ENCODE data around the gene CENPT. TPM values are rescaled to one million over a fixed set of nuclear protein-coding genes. Genes with fewer than 3 reads are reported as not detected.

Gene CENPT
- polyA plus RNA-seq, 2 of the 4 experiments (the other 2 are of a cell fraction), result 19.1 to 36.9 TPM

- peak; percentile 29; the same call in 1 of the 2 replicates for TF ChIP-seq GATA3 (IDR thresholded peaks at IDR 0.05; ENCODE audit: borderline replicate concordance)
- no peak for TF ChIP-seq KDM5A (IDR thresholded peaks at IDR 0.05)
These were observed 10.2 kb upstream of the CENPT start (continued) for GRCh38 chr16:67857547-67858233.

- CTCF ChIA-PET, result interaction anchor here (0.7 to 1.7 kb wide), 5 partner anchors 9 to 58 kb away, joined by 3 to 7 read pairs (median 3); partner anchors contain the start of gene NRN1L
- FAIRE-seq, result no peak
- 87% methylated on average over 5 of the region's 5 CpGs for WGBS (ENCODE audit: missing lambda C conversion rate)
These were observed 9.5 kb upstream of the CENPT start for GRCh38 chr16:67856927-67857546.

GRCh38 chr16:67855789-67856188 is 8.3 kb upstream of the CENPT start:
- no peak overlapping the region for H3K27ac ChIP-seq
- ChIA-PET POLR2A (no interaction called here), CTCF (interaction anchor here (0.7 to 1.9 kb wide), 5 partner anchors 9 to 61 kb away, joined by 3 to 10 read pairs (median 4); no protein-coding TSS in a partner anchor)

More at GRCh38 chr16:67856927-67857546, 9.5 kb upstream of the CENPT start:
- Histone ChIP-seq H3K4me2 (peak overlapping the region; percentile 65), H3K9me3 (no peaks in the 10 kb centered on the region), H3K4me3 (no peak overlapping the region), H3K27ac (peak overlapping the region in 1 of 2 experiments; percentile 56; a peak in 3 of 6 replicates), H3K4me1 (peaks cover 48% of the 10 kb centered on the region)
- ATAC-seq (peak; percentile 35 to 51; a peak in 5 of 6 replicates), DNase-seq (ENCODE audit: low read depth in 1 of 2, low spot score in 1 of 2) (no peak)
- TF ChIP-seq PBX3 (IDR thresholded peaks at IDR 0.05) (no peak), EHMT2 (IDR thresholded peaks at IDR 0.05; ENCODE audit: low read depth) (no peak), E2F6 (IDR thresholded peaks at IDR 0.05; ENCODE audit: borderline replicate concordance, low read depth) (no peak), JUN (IDR thresholded peaks at IDR 0.05) (no peak), REST (IDR thresholded peaks at IDR 0.05) (no peak)
- POLR2A ChIA-PET, result no interaction called here

More at GRCh38 chr16:67855789-67856188, 8.3 kb upstream of the CENPT start:
- Histone ChIP-seq H3K4me2 (no peak overlapping the region), H3K4me1 (peaks cover 40% of the 10 kb centered on the region), H3K9me3 (no peaks in the 10 kb centered on the region), H3K4me3 (no peak overlapping the region)
- no peak for ATAC-seq
- TF ChIP-seq RFX5 (IDR thresholded peaks at IDR 0.05) (no peak), BCL3 (IDR thresholded peaks at IDR 0.05) (no peak), MAZ (IDR thresholded peaks at IDR 0.05; ENCODE audit: borderline replicate concordance, low read depth, low read length) (no peak), RAD21 (conservative IDR thresholded peaks at IDR 0.05 in 1 of 2, IDR thresholded peaks at IDR 0.05 in 1 of 2) (no peak), HOXB5 (CRISPR knock-in tag; IDR thresholded peaks at IDR 0.05) (no peak), PHF8 (IDR thresholded peaks at IDR 0.05; ENCODE audit: borderline replicate concordance, low read depth) (no peak), JUNB (IDR thresholded peaks at IDR 0.05) (no peak), EP300 (IDR thresholded peaks at IDR 0.05) (no peak), RCOR1 (IDR thresholded peaks at IDR 0.05; ENCODE audit: low read depth, low read length) (no peak), ESRRA (IDR thresholded peaks at IDR 0.05; ENCODE audit: borderline replicate concordance, low read length) (no peak), HOXA7 (CRISPR knock-in tag; IDR thresholded peaks at IDR 0.05) (no peak), JUN (IDR thresholded peaks at IDR 0.05) (no peak), E2F6 (IDR thresholded peaks at IDR 0.05; ENCODE audit: borderline replicate concordance, low read depth) (no peak)
- no peak for DNase-seq (ENCODE audit: low read depth in 1 of 2, low spot score in 1 of 2)
- WGBS (ENCODE audit: missing lambda C conversion rate), result 87% methylated on average over 10 of the region's 10 CpGs
- no peak for FAIRE-seq
